Bronchial epithelial cell (primary cell): ENCODE results near the gene YY1. TPM values are rescaled to one million over a fixed set of nuclear protein-coding genes. Genes with fewer than 3 reads are reported as not detected.

ENCODE experiments used
- DNase-seq: peaks from one replicate; pipeline ENCODE4 v3.0.0-alpha.2; 2010; ENCODE audit warnings: low read depth
- FAIRE-seq: peaks from 2 replicates; lab custom pipeline; 2011; peaks lifted over from hg19 to GRCh38; lab: Jason Lieb, UNC
- H3K27me3 ChIP-seq: 2 replicates; pipeline ENCODE4 v1.5.1; 2011; ENCODE audit warnings: low read length; ENCODE audit not compliant: control insufficient read depth, insufficient read depth
- H3K36me3 ChIP-seq: 2 replicates; pipeline ENCODE4 v1.5.1; 2011; ENCODE audit warnings: low read length; ENCODE audit not compliant: control insufficient read depth, insufficient read depth
- H3K4me3 ChIP-seq: 2 replicates; pipeline ENCODE4 v1.5.1; 2011; ENCODE audit warnings: mild to moderate bottlenecking, low read depth, low read length, control low read depth
- CTCF ChIP-seq: IDR thresholded peaks from 2 replicates; pipeline ENCODE4 v1.5.1; 2011; ENCODE audit warnings: mild to moderate bottlenecking, moderate library complexity, low read length, control low read depth, inconsistent platforms; ENCODE audit not compliant: insufficient read depth, severe bottlenecking
- total RNA-seq: library from RNA; depleted of rRNA; stranded (reverse); fragments of >200 nt; gene quantifications from 2 replicates; pipeline ENCODE4 v1.2.1, GENCODE V29; 2014

The YY1 gene
- total RNA-seq, 1 donor from 2014 or later: 50.5 TPM

GRCh38 chr14:100290607-100291304, 51.8 kb downstream of the YY1 start:
- DNase-seq (no peak), FAIRE-seq (no peak)
- Histone ChIP-seq H3K36me3 (peaks cover 4% of the 10 kb centered on the region), H3K27me3 (no peaks in the 10 kb centered on the region), H3K4me3 (no peak overlapping the region)
- TF ChIP-seq CTCF: no peak

GRCh38 chr14:100291305-100292075, 52.5 kb downstream of the YY1 start:
- TF ChIP-seq CTCF: no peak
- H3K27me3 ChIP-seq: no peaks in the 10 kb centered on the region
- no peak overlapping the region for H3K4me3 ChIP-seq
- peaks cover 4% of the 10 kb centered on the region for H3K36me3 ChIP-seq
- peak; percentile 68 for FAIRE-seq
- no peak for DNase-seq

- no peak for TF ChIP-seq CTCF
- peaks cover 4% of the 10 kb centered on the region for H3K36me3 ChIP-seq
- H3K27me3 ChIP-seq: no peaks in the 10 kb centered on the region
- FAIRE-seq: no peak
- H3K4me3 ChIP-seq: no peak overlapping the region
- no peak for DNase-seq
Observed at GRCh38 chr14:100292301-100292775, 53.4 kb downstream of the YY1 start.

GRCh38 chr14:100292776-100293461, 54.0 kb downstream of the YY1 start:
- FAIRE-seq: no peak
- H3K27me3 ChIP-seq: no peaks in the 10 kb centered on the region
- no peak for TF ChIP-seq CTCF
- H3K36me3 ChIP-seq: peaks cover 4% of the 10 kb centered on the region
- no peak overlapping the region for H3K4me3 ChIP-seq
- DNase-seq: no peak

- no peak for TF ChIP-seq CTCF
- Histone ChIP-seq H3K36me3 (peaks cover 4% of the 10 kb centered on the region), H3K27me3 (no peaks in the 10 kb centered on the region), H3K4me3 (no peak overlapping the region)
- no peak for DNase-seq
- no peak for FAIRE-seq
Observed at GRCh38 chr14:100293497-100294212, 54.7 kb downstream of the YY1 start.
